ENCODE results near the gene MAK. TPM values are rescaled to one million over a fixed set of nuclear protein-coding genes. Genes with fewer than 3 reads are reported as not detected.

Gene MAK
- total and polyA plus RNA-seq, 2 of the 13 experiments (the other 11 are each of a cell fraction or from before 2014, with no cell fraction given) = 0.04 TPM; not detected in 1

- 0 out of 2 replicates have a peak, but pooled peaks have one; percentile 37 for TF ChIP-seq ZNF713 (CRISPR knock-in tag; IDR thresholded peaks at IDR 0.05)
- TF ChIP-seq U2AF1 (optimal IDR thresholded peaks at IDR 0.05; ENCODE audit: low read depth, low read length) = peak; percentile 78
- peak; percentile 55; the same call in 1 of the 2 replicates for TF ChIP-seq MIXL1 (CRISPR knock-in tag; IDR thresholded peaks at IDR 0.05)
- TF ChIP-seq, protein P1, sequence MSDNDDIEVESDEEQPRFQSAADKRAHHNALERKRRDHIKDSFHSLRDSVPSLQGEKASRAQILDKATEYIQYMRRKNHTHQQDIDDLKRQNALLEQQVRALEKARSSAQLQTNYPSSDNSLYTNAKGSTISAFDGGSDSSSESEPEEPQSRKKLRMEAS (IDR thresholded peaks at IDR 0.05) = peak; percentile 57
- TF ChIP-seq TBX2 (CRISPR knock-in tag; IDR thresholded peaks at IDR 0.05; ENCODE audit: borderline replicate concordance) = peak; percentile 51; the same call in 1 of the 2 replicates
- TF ChIP-seq, protein P2, sequence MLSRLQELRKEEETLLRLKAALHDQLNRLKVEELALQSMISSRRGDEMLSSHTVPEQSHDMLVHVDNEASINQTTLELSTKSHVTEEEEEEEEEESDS (CRISPR knock-in tag; IDR thresholded peaks at IDR 0.05; ENCODE audit: borderline replicate concordance) = peak; percentile 22; the same call in 1 of the 2 replicates
- TF ChIP-seq ZNF496 (CRISPR knock-in tag; IDR thresholded peaks at IDR 0.05; ENCODE audit: insufficient replicate concordance) = no peak
- peak; percentile 26; the same call in 1 of the 2 replicates for TF ChIP-seq KDM4B (CRISPR knock-in tag; IDR thresholded peaks at IDR 0.05)
- TF ChIP-seq ZNF292 (CRISPR knock-in tag; IDR thresholded peaks at IDR 0.05; ENCODE audit: borderline replicate concordance, low read depth) = peak; percentile 67; the same call in 1 of the 2 replicates
- peak; percentile 15; the same call in 1 of the 2 replicates for TF ChIP-seq HOMEZ (CRISPR knock-in tag; IDR thresholded peaks at IDR 0.05; ENCODE audit: low read depth)
- TF ChIP-seq, protein P3, sequence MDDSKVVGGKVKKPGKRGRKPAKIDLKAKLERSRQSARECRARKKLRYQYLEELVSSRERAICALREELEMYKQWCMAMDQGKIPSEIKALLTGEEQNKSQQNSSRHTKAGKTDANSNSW (CRISPR knock-in tag; IDR thresholded peaks at IDR 0.05; ENCODE audit: borderline replicate concordance) = no peak
- peak; percentile 18; the same call in 1 of the 2 replicates for TF ChIP-seq ZFP1 (CRISPR knock-in tag; IDR thresholded peaks at IDR 0.05)
- TF ChIP-seq, protein P4, sequence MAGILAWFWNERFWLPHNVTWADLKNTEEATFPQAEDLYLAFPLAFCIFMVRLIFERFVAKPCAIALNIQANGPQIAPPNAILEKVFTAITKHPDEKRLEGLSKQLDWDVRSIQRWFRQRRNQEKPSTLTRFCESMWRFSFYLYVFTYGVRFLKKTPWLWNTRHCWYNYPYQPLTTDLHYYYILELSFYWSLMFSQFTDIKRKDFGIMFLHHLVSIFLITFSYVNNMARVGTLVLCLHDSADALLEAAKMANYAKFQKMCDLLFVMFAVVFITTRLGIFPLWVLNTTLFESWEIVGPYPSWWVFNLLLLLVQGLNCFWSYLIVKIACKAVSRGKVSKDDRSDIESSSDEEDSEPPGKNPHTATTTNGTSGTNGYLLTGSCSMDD (CRISPR knock-in tag; IDR thresholded peaks at IDR 0.05) = no peak
- no peak for TF ChIP-seq STAT5B (CRISPR knock-in tag; IDR thresholded peaks at IDR 0.05)
- TF ChIP-seq THAP9 (CRISPR knock-in tag; IDR thresholded peaks at IDR 0.05; ENCODE audit: borderline replicate concordance) = peak; percentile 75
- no peak for TF ChIP-seq ZNF138 (CRISPR knock-in tag; IDR thresholded peaks at IDR 0.05; ENCODE audit: low read depth)
- TF ChIP-seq FOXK1 (CRISPR knock-in tag; IDR thresholded peaks at IDR 0.05; ENCODE audit: borderline replicate concordance, low read depth) = peak; percentile 48; the same call in 1 of the 2 replicates
- TF ChIP-seq, protein P5, sequence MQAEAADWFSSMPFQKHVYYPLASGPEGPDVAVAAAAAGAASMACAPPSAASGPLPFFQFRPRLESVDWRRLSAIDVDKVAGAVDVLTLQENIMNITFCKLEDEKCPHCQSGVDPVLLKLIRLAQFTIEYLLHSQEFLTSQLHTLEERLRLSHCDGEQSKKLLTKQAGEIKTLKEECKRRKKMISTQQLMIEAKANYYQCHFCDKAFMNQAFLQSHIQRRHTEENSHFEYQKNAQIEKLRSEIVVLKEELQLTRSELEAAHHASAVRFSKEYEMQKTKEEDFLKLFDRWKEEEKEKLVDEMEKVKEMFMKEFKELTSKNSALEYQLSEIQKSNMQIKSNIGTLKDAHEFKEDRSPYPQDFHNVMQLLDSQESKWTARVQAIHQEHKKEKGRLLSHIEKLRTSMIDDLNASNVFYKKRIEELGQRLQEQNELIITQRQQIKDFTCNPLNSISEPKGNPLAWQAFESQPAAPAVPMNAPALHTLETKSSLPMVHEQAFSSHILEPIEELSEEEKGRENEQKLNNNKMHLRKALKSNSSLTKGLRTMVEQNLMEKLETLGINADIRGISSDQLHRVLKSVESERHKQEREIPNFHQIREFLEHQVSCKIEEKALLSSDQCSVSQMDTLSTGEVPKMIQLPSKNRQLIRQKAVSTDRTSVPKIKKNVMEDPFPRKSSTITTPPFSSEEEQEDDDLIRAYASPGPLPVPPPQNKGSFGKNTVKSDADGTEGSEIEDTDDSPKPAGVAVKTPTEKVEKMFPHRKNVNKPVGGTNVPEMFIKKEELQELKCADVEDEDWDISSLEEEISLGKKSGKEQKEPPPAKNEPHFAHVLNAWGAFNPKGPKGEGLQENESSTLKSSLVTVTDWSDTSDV (CRISPR knock-in tag; IDR thresholded peaks at IDR 0.05) = 0 out of 2 replicates have a peak, but pooled peaks have one; percentile 32
- no peak for TF ChIP-seq RBAK (CRISPR knock-in tag; IDR thresholded peaks at IDR 0.05)
- TF ChIP-seq ZNF224 (CRISPR knock-in tag; IDR thresholded peaks at IDR 0.05) = peak; percentile 46; the same call in 1 of the 2 replicates
Observed at GRCh38 chr6:10837995-10838793, at the start of gene MAK (continued).
